Ovary (tissue), 3 donors: Measurements from ENCODE around the gene EML1.

ENCODE experiments used
- CTCF ChIP-seq, 3 donors: fragments of 450-650 bp in 2 of 3; fragments of 200-600 bp in 1 of 3; IDR thresholded peaks; one replicate each; pipeline versions ENCODE4 v1.5.1 to v1.8.0; 2016 to 2022; ENCODE audit warnings: antibody characterized with exemption in 3 of 3, mild to moderate bottlenecking in 1 of 3
- EP300 ChIP-seq: sonication (generic); formaldehyde crosslinking; IDR thresholded peaks from one replicate; pipeline ENCODE4 v1.6.1; 2017; ENCODE audit warnings: antibody characterized with exemption
- donor health status: DM: no; HTN: no; CAD: no.

- TF ChIP-seq CTCF (IDR thresholded peaks at IDR 0.05) (no peak), EP300 (no peak)
These were observed 15.3 kb downstream of the EML1 start for GRCh38 chr14:99808515-99808914.
